Rectal smooth muscle tissue (tissue), 1 donor: ENCODE data around the gene DUSP7.

Experiments used
- H3K27ac ChIP-seq: one replicate; pipeline ENCODE4 v1.7.0; 2013; ENCODE audit warnings: low read depth, low read length, inconsistent platforms
- H3K27me3 ChIP-seq: one replicate; pipeline ENCODE4 v1.7.0; 2013; ENCODE audit warnings: low read length; ENCODE audit not compliant: control insufficient read depth, insufficient read depth
- H3K36me3 ChIP-seq: one replicate; pipeline ENCODE4 v1.7.0; 2013; ENCODE audit warnings: low read length; ENCODE audit not compliant: control insufficient read depth, insufficient read depth
- H3K4me1 ChIP-seq: one replicate; pipeline ENCODE4 v1.7.0; 2013; ENCODE audit warnings: low read length; ENCODE audit not compliant: control insufficient read depth, insufficient read depth
- H3K4me3 ChIP-seq: one replicate; pipeline ENCODE4 v1.7.0; 2013; ENCODE audit warnings: low read length
- H3K9ac ChIP-seq: one replicate; pipeline ENCODE4 v1.7.0; 2013; ENCODE audit warnings: low read length

The DUSP7 gene

GRCh38 chr3:52056521-52056967 is at the start of gene DUSP7:
DUSP7 (minus strand) TSS chr3:52056571; CDS start chr3:52056366, 205 bp downstream.
- Histone ChIP-seq H3K4me3 (peak within 1 kb of the TSS; percentile 87), H3K36me3 (no peaks in the 10 kb centered on the region), H3K9ac (peak within 1 kb of the TSS; percentile 51), H3K27ac (peak within 1 kb of the TSS; percentile 80), H3K4me1 (peaks cover 14% of the 10 kb centered on the region), H3K27me3 (no peaks in the 10 kb centered on the region)

- Histone ChIP-seq H3K9ac (no peak overlapping the region), H3K36me3 (no peaks in the 10 kb centered on the region), H3K27me3 (no peaks in the 10 kb centered on the region), H3K4me1 (no peaks in the 10 kb centered on the region), H3K4me3 (no peak overlapping the region), H3K27ac (no peak overlapping the region)
Observed at GRCh38 chr3:52104684-52105640, 48.6 kb upstream of the DUSP7 start.

GRCh38 chr3:52102934-52103333 is 46.6 kb upstream of the DUSP7 start:
- no peak overlapping the region for H3K9ac ChIP-seq
- no peaks in the 10 kb centered on the region for H3K27me3 ChIP-seq
- no peak overlapping the region for H3K4me3 ChIP-seq
- no peaks in the 10 kb centered on the region for H3K36me3 ChIP-seq
- no peaks in the 10 kb centered on the region for H3K4me1 ChIP-seq
- no peak overlapping the region for H3K27ac ChIP-seq

- H3K4me1 ChIP-seq = no peaks in the 10 kb centered on the region
- H3K9ac ChIP-seq = no peak overlapping the region
- no peak overlapping the region for H3K4me3 ChIP-seq
- no peaks in the 10 kb centered on the region for H3K27me3 ChIP-seq
- no peak overlapping the region for H3K27ac ChIP-seq
- H3K36me3 ChIP-seq = no peaks in the 10 kb centered on the region
Observed at GRCh38 chr3:52099001-52099401, 42.6 kb upstream of the DUSP7 start.

GRCh38 chr3:52097851-52098507 is 41.6 kb upstream of the DUSP7 start:
- Histone ChIP-seq H3K36me3 (no peaks in the 10 kb centered on the region), H3K4me1 (no peaks in the 10 kb centered on the region), H3K27me3 (no peaks in the 10 kb centered on the region), H3K9ac (no peak overlapping the region), H3K27ac (no peak overlapping the region), H3K4me3 (no peak overlapping the region)

GRCh38 chr3:52095990-52096775 is 39.8 kb upstream of the DUSP7 start:
- Histone ChIP-seq H3K4me1 (no peaks in the 10 kb centered on the region), H3K27ac (no peak overlapping the region), H3K9ac (no peak overlapping the region), H3K36me3 (no peaks in the 10 kb centered on the region), H3K27me3 (no peaks in the 10 kb centered on the region), H3K4me3 (no peak overlapping the region)

GRCh38 chr3:52094571-52095485 is 38.5 kb upstream of the DUSP7 start:
- Histone ChIP-seq H3K36me3 (no peaks in the 10 kb centered on the region), H3K4me3 (no peak overlapping the region), H3K27ac (no peak overlapping the region), H3K27me3 (no peaks in the 10 kb centered on the region), H3K9ac (no peak overlapping the region), H3K4me1 (peaks cover 8% of the 10 kb centered on the region)

GRCh38 chr3:52093756-52094545 is 37.6 kb upstream of the DUSP7 start:
- Histone ChIP-seq H3K9ac (no peak overlapping the region), H3K36me3 (no peaks in the 10 kb centered on the region), H3K4me3 (no peak overlapping the region), H3K27me3 (no peaks in the 10 kb centered on the region), H3K27ac (no peak overlapping the region), H3K4me1 (peaks cover 12% of the 10 kb centered on the region)

- no peaks in the 10 kb centered on the region for H3K27me3 ChIP-seq
- no peaks in the 10 kb centered on the region for H3K36me3 ChIP-seq
- H3K27ac ChIP-seq = no peak overlapping the region
- no peak overlapping the region for H3K9ac ChIP-seq
- H3K4me3 ChIP-seq = no peak overlapping the region
- peaks cover 12% of the 10 kb centered on the region for H3K4me1 ChIP-seq
Observed at GRCh38 chr3:52092891-52093290, 36.5 kb upstream of the DUSP7 start.

- Histone ChIP-seq H3K27me3 (no peaks in the 10 kb centered on the region), H3K27ac (no peak overlapping the region), H3K36me3 (no peaks in the 10 kb centered on the region), H3K9ac (no peak overlapping the region), H3K4me3 (no peak overlapping the region), H3K4me1 (peaks cover 12% of the 10 kb centered on the region)
Observed at GRCh38 chr3:52092271-52092660, 35.9 kb upstream of the DUSP7 start.
